ENCODE data around the gene CAMKK2.
A peak's percentile ranks its signal among the peaks of the same experiment; 100 is the strongest.

CAMKK2 gene

DNA sequence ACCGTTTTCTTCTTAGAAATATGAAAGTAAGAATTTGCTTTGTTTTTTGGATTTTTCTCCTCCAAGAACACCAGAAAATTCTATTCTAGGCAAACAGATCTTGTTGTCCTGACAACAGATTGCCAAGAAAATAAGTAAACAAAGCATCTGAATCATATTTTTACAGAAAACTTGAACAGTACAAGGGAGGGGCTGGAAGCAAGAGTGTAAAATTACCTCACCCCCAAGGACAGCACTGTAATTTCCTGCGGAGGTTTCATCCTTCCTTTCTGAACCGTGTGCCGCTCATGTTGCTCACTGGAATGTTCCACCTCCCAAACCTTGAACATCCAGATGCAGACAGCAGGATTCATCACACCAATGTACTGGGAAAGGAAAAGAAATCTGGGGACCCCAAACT is 5.4 kb upstream of the CAMKK2 start:
- CTCF ChIA-PET: no interaction called here
- TF ChIP-seq KLF10 (tag by site-specific recombination; IDR thresholded peaks at IDR 0.05) (no peak), ZNF146 (tag by site-specific recombination; IDR thresholded peaks at IDR 0.05) (no peak), ZNF248 (tag by site-specific recombination; IDR thresholded peaks at IDR 0.05) (no peak), ZNF792 (tag by site-specific recombination; IDR thresholded peaks at IDR 0.05) (no peak), ZNF544 (tag by site-specific recombination; IDR thresholded peaks at IDR 0.05) (no peak), ZSCAN16 (tag by site-specific recombination; IDR thresholded peaks at IDR 0.05) (no peak), ZNF423 (tag by site-specific recombination; IDR thresholded peaks at IDR 0.05) (no peak)
- no peak overlapping the region for H3K27ac ChIP-seq (ENCODE audit: extremely low read depth, low read depth, low read length)
- H3K4me1 ChIP-seq (ENCODE audit: control insufficient read depth, insufficient read depth, low read length): no peaks in the 10 kb centered on the region
- H3K9me3 ChIP-seq (ENCODE audit: control insufficient read depth, insufficient read depth, low read depth, low read length): no peaks in the 10 kb centered on the region
- POLR2A ChIA-PET: interaction anchor here (1.1 kb wide), 1 partner anchor 50 kb away, joined by 3 read pairs; no protein-coding TSS in a partner anchor
- no peak overlapping the region for H3K4me3 ChIP-seq (ENCODE audit: low read depth, low read length)
- H3K36me3 ChIP-seq (ENCODE audit: control insufficient read depth in 2 of 2, insufficient read depth in 1 of 2, low read length in 2 of 2): no peaks in the 10 kb centered on the region

DNA sequence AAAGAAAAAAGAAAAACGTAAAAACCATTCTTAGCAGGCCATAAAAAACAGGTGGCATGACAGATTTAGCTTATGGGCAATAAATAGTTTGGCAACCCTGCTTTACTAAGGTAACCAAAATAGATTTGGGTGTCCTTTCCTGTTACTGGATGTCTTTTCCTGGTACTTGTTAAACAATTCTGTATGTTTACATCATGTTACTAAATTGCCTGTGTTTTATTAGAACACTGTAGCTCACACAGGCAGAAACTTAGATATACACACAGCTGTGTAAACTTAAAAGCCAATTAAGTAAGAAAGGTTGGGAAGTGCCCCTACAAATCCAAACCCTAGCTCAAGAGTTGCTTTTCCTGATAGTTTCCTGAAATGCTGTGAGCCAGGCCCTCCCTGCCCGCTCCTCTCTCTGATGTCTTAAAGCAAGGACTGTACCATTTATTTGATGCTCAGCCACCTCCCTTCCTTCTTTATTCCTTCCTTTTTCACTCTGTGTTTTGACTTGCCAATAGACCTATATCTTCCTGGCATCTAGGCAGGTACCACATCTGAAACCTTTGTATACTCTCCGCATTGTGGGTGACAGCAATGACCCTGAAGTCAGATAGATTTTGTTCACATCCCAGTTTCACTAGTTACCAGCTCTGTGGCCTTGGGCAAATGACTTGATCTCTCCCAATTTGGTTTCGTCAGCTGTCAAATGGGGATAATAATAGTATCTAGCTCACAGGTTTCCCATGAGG is 3.7 kb upstream of the CAMKK2 start:
- no peak overlapping the region for H3K4me3 ChIP-seq (ENCODE audit: low read depth, low read length)
- ChIA-PET CTCF (interaction anchor here (0.5 to 0.6 kb wide), 2 partner anchors 70 to 945 kb away, joined by 3 to 4 read pairs; no protein-coding TSS in a partner anchor), POLR2A (interaction anchor here (0.6 kb wide), 1 partner anchor 505 kb away, joined by 6 read pairs; no protein-coding TSS in a partner anchor)
- no peak overlapping the region for H3K27ac ChIP-seq (ENCODE audit: extremely low read depth, low read depth, low read length)
- H3K4me1 ChIP-seq (ENCODE audit: control insufficient read depth, insufficient read depth, low read length): no peaks in the 10 kb centered on the region
- no peak for TF ChIP-seq ZNF521 (tag by site-specific recombination; IDR thresholded peaks at IDR 0.05)
- TF ChIP-seq ZNF677 (tag by site-specific recombination; IDR thresholded peaks at IDR 0.05): no peak
- TF ChIP-seq ZNF544 (tag by site-specific recombination; IDR thresholded peaks at IDR 0.05): no peak
- no peak for TF ChIP-seq ZNF404 (tag by site-specific recombination; IDR thresholded peaks at IDR 0.05)
- TF ChIP-seq, protein P1, sequence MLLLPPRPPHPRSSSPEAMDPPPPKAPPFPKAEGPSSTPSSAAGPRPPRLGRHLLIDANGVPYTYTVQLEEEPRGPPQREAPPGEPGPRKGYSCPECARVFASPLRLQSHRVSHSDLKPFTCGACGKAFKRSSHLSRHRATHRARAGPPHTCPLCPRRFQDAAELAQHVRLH (tag by site-specific recombination; IDR thresholded peaks at IDR 0.05): 0 out of 2 replicates have a peak, but pooled peaks have one; percentile 19
- no peak for TF ChIP-seq ZNF530 (tag by site-specific recombination; IDR thresholded peaks at IDR 0.05; ENCODE audit: low read depth)
- 0 out of 2 replicates have a peak, but pooled peaks have one; percentile 50 for TF ChIP-seq SCRT1 (tag by site-specific recombination; IDR thresholded peaks at IDR 0.05; ENCODE audit: borderline replicate concordance)
- TF ChIP-seq ZNF335 (tag by site-specific recombination; conservative IDR thresholded peaks at IDR 0.05): peak; percentile 46
- no peak for TF ChIP-seq ZNF560 (tag by site-specific recombination; IDR thresholded peaks at IDR 0.05; ENCODE audit: borderline replicate concordance)
- no peak for TF ChIP-seq ZBTB21 (tag by site-specific recombination; IDR thresholded peaks at IDR 0.05)
- TF ChIP-seq, protein P2, sequence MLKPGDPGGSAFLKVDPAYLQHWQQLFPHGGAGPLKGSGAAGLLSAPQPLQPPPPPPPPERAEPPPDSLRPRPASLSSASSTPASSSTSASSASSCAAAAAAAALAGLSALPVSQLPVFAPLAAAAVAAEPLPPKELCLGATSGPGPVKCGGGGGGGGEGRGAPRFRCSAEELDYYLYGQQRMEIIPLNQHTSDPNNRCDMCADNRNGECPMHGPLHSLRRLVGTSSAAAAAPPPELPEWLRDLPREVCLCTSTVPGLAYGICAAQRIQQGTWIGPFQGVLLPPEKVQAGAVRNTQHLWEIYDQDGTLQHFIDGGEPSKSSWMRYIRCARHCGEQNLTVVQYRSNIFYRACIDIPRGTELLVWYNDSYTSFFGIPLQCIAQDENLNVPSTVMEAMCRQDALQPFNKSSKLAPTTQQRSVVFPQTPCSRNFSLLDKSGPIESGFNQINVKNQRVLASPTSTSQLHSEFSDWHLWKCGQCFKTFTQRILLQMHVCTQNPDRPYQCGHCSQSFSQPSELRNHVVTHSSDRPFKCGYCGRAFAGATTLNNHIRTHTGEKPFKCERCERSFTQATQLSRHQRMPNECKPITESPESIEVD (tag by site-specific recombination; IDR thresholded peaks at IDR 0.05): peak; percentile 62; the same call in 1 of the 2 replicates
- peak; percentile 56; the same call in 1 of the 2 replicates for TF ChIP-seq FEZF1 (tag by site-specific recombination; IDR thresholded peaks at IDR 0.05)
- TF ChIP-seq GLI2 (tag by site-specific recombination; IDR thresholded peaks at IDR 0.05; ENCODE audit: borderline replicate concordance, low read depth): no peak
- TF ChIP-seq ZBTB48 (tag by site-specific recombination; IDR thresholded peaks at IDR 0.05): no peak
- TF ChIP-seq ZNF433 (tag by site-specific recombination; IDR thresholded peaks at IDR 0.05; ENCODE audit: low read depth): no peak
- TF ChIP-seq, protein P3, sequence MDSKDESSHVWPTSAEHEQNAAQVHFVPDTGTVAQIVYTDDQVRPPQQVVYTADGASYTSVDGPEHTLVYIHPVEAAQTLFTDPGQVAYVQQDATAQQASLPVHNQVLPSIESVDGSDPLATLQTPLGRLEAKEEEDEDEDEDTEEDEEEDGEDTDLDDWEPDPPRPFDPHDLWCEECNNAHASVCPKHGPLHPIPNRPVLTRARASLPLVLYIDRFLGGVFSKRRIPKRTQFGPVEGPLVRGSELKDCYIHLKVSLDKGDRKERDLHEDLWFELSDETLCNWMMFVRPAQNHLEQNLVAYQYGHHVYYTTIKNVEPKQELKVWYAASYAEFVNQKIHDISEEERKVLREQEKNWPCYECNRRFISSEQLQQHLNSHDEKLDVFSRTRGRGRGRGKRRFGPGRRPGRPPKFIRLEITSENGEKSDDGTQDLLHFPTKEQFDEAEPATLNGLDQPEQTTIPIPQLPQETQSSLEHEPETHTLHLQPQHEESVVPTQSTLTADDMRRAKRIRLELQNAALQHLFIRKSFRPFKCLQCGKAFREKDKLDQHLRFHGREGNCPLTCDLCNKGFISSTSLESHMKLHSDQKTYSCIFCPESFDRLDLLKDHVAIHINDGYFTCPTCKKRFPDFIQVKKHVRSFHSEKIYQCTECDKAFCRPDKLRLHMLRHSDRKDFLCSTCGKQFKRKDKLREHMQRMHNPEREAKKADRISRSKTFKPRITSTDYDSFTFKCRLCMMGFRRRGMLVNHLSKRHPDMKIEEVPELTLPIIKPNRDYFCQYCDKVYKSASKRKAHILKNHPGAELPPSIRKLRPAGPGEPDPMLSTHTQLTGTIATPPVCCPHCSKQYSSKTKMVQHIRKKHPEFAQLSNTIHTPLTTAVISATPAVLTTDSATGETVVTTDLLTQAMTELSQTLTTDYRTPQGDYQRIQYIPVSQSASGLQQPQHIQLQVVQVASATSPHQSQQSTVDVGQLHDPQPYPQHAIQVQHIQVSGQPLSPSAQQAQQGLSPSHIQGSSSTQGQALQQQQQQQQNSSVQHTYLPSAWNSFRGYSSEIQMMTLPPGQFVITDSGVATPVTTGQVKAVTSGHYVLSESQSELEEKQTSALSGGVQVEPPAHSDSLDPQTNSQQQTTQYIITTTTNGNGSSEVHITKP (tag by site-specific recombination; IDR thresholded peaks at IDR 0.05): peak; percentile 95
- H3K9me3 ChIP-seq (ENCODE audit: control insufficient read depth, insufficient read depth, low read depth, low read length): no peaks in the 10 kb centered on the region
- H3K36me3 ChIP-seq (ENCODE audit: control insufficient read depth in 2 of 2, insufficient read depth in 1 of 2, low read length in 2 of 2): no peaks in the 10 kb centered on the region
